Measurements from ENCODE around the gene LMNA. TPM values are rescaled to one million over a fixed set of nuclear protein-coding genes. Genes with fewer than 3 reads are reported as not detected.
A peak's percentile ranks its signal among the peaks of the same experiment; 100 is the strongest.

Gene LMNA
- total RNA-seq, 1 experiment from 2014 or later, result 51.0 TPM

DNA sequence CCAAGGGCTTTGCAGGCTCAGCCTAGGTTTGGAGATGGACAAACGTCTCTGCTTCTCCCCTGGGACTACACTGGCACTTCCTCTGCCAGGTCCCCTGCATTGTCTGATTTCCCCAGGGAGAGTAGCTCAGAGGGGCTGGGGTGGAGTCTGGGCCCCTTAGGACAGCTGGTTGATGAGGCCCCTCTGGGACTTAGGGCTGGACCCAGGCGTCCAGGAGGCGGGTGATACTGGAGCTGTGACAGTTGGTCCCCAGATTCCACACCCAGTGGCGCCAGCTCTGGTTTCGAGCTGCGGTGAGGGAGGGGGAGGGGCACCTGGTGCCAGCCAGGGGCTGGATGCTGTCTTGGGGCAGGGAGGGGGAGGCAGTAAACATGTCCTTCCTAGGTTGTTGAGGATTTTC is 24.8 kb upstream of the LMNA start:
- H3K56ac ChIP-seq (ENCODE audit: insufficient read length, low read depth, low read length), result no peak overlapping the region
- Mint-ChIP-seq H3K27me3 (ENCODE audit: low read depth) (no peaks in the 10 kb centered on the region), H3K36me3 (ENCODE audit: insufficient read depth in 1 of 3, low read depth in 3 of 3) (peaks cover 9 to 33% (median 29%) of the 10 kb centered on the region in 3 experiments; a peak in 6 of 7 replicates), H3K9me3 (no peaks in the 10 kb centered on the region), H3K4me3 (no peak overlapping the region), H3K4me1 (peaks cover 41 to 47% of the 10 kb centered on the region in 2 experiments), H3K27ac (peak overlapping the region in 1 of 3 experiments; percentile 72; a peak in 1 of 7 replicates)
- H2BK12ac ChIP-seq (ENCODE audit: insufficient read length, low read depth, low read length), result no peak overlapping the region
- H3K4me2 ChIP-seq (ENCODE audit: insufficient read depth, insufficient read length, low read length), result no peak overlapping the region
- no peaks in the 10 kb centered on the region; the same call in 1 of the 2 replicates for H3K79me2 ChIP-seq (ENCODE audit: insufficient read depth, low read length)
- H3K23ac ChIP-seq (ENCODE audit: insufficient read length, low read depth, low read length), result no peak overlapping the region
- H2AK5ac ChIP-seq (ENCODE audit: insufficient read length, low read length), result no peak overlapping the region
- no peak overlapping the region for H3K18ac ChIP-seq (ENCODE audit: insufficient read length, low read depth, low read length)
- no peak overlapping the region for H2BK5ac ChIP-seq (ENCODE audit: insufficient read length, low read length)
- H3T11ph ChIP-seq (ENCODE audit: low read length), result no peak overlapping the region
- no peak overlapping the region for H3K9ac ChIP-seq (ENCODE audit: extremely low read depth, insufficient read length, low read length)
- no peak overlapping the region for H4K8ac ChIP-seq (replicated peaks; ENCODE audit: insufficient read length, low read depth, low read length)
- H3K27me3 ChIP-seq (ENCODE audit: insufficient read depth, low read length), result no peaks in the 10 kb centered on the region
- no CpG with 5 or more reads among the region's 6 CpGs for WGBS (ENCODE audit: extremely low coverage, insufficient read length, low lambda C conversion rate)
- no peak overlapping the region for H2BK20ac ChIP-seq (ENCODE audit: low read depth, low read length, poor library complexity, severe bottlenecking)
- H3K9me3 ChIP-seq (ENCODE audit: control insufficient read depth, low read depth, low read length), result no peaks in the 10 kb centered on the region
- H2BK120ac ChIP-seq (ENCODE audit: low read depth, low read length, poor library complexity, severe bottlenecking), result no peak overlapping the region
- H3K79me1 ChIP-seq (ENCODE audit: insufficient read depth, low read depth, low read length, poor library complexity, severe bottlenecking), result no peaks in the 10 kb centered on the region
- peaks cover 1% of the 10 kb centered on the region for H3K23me2 ChIP-seq (ENCODE audit: insufficient read length, low read depth, low read length, poor library complexity, severe bottlenecking)
- TF ChIP-seq, protein P1, sequence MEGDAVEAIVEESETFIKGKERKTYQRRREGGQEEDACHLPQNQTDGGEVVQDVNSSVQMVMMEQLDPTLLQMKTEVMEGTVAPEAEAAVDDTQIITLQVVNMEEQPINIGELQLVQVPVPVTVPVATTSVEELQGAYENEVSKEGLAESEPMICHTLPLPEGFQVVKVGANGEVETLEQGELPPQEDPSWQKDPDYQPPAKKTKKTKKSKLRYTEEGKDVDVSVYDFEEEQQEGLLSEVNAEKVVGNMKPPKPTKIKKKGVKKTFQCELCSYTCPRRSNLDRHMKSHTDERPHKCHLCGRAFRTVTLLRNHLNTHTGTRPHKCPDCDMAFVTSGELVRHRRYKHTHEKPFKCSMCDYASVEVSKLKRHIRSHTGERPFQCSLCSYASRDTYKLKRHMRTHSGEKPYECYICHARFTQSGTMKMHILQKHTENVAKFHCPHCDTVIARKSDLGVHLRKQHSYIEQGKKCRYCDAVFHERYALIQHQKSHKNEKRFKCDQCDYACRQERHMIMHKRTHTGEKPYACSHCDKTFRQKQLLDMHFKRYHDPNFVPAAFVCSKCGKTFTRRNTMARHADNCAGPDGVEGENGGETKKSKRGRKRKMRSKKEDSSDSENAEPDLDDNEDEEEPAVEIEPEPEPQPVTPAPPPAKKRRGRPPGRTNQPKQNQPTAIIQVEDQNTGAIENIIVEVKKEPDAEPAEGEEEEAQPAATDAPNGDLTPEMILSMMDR (conservative IDR thresholded peaks at IDR 0.05), result no peak
- H3K4me1 ChIP-seq (ENCODE audit: insufficient read depth, low read length), result peaks cover 5% of the 10 kb centered on the region
- H3K14ac ChIP-seq (ENCODE audit: insufficient read depth, low read length), result no peak overlapping the region
- no peaks in the 10 kb centered on the region for H4K20me1 ChIP-seq (ENCODE audit: control insufficient read depth, insufficient read depth, insufficient read length)
- H4K5ac ChIP-seq (ENCODE audit: insufficient read length, low read depth, low read length), result no peak overlapping the region
- no peak overlapping the region for H2AFZ ChIP-seq (ENCODE audit: low read length)
- H2BK15ac ChIP-seq (ENCODE audit: low read depth, low read length), result no peak overlapping the region
- H4K91ac ChIP-seq (ENCODE audit: insufficient read length, low read depth, low read length), result no peak overlapping the region
- no peak overlapping the region for H3K4ac ChIP-seq (ENCODE audit: low read depth, low read length)
- no peak for DNase-seq
- H3K27ac ChIP-seq (ENCODE audit: insufficient read length, low read depth, low read length), result no peak overlapping the region

All from H9 (cell line).